Large intestine (tissue), 3 donors: ENCODE results near the gene MYLK3. TPM values are rescaled to one million over a fixed set of nuclear protein-coding genes. Genes with fewer than 3 reads are reported as not detected.
A peak's percentile ranks its signal among the peaks of the same experiment; 100 is the strongest.

Experiments used
- DNase-seq, 2 donors: peaks; one replicate each; pipeline versions ENCODE4 v3.0.0 to v3.0.0-alpha.2; 2013
- H3K27ac ChIP-seq: one replicate; pipeline ENCODE4 v1.5.1; 2013; ENCODE audit warnings: low read length
- H3K27me3 ChIP-seq: 2 replicates; pipeline ENCODE4 v1.6.1; 2013; ENCODE audit warnings: low read length; ENCODE audit not compliant: control insufficient read depth, insufficient read depth
- H3K36me3 ChIP-seq: 2 replicates; pipeline ENCODE4 v1.6.1; 2013; ENCODE audit warnings: low read length; ENCODE audit not compliant: control insufficient read depth, insufficient read depth
- H3K4me1 ChIP-seq: one replicate; pipeline ENCODE4 v1.6.1; 2013; ENCODE audit warnings: low read length; ENCODE audit not compliant: control insufficient read depth, insufficient read depth
- H3K4me3 ChIP-seq: one replicate; pipeline ENCODE4 v1.5.1; 2013; ENCODE audit warnings: low read length
- H3K9me3 ChIP-seq: one replicate; pipeline ENCODE4 v1.6.1; 2013; ENCODE audit warnings: mild to moderate bottlenecking, low read depth, low read length, moderate library complexity; ENCODE audit not compliant: control insufficient read depth
- WGBS: methylation state at CpG from one replicate; pipeline ENCODE4 v1.1.5; 2013; ENCODE audit warnings: low lambda C conversion rate; ENCODE audit not compliant: insufficient coverage; 5-methylcytosine and 5-hydroxymethylcytosine counted together
- polyA plus RNA-seq: library from polyadenylated mRNA; unstranded; fragments of 120-200 nt; gene quantifications from one replicate; pipeline ENCODE4 v1.2.1, GENCODE V29; 2013

MYLK3 gene
- polyA plus RNA-seq, 1 donor = 0.16 TPM

DNA sequence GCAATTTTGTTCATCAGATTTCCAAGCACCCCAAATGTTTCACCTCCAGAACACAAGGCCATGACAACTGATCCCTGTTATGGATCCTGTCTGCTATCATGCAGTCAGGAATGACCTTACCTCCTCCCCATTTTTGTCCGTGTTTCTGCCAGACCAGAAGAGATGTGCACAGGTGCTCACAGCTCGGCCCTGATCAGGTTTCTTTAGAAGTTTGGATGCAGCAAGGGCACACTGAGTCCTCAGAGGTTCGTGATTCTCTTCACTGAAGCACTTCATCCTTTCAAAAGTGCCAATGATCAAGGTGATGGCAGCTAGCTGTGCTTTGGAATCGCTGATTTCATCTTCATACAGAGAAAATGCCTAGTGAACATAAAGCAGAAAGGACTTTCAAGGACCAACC, 86.0 kb downstream of the MYLK3 start:
- Histone ChIP-seq H3K36me3 (peaks cover 47% of the 10 kb centered on the region), H3K27ac (no peak overlapping the region), H3K4me1 (peaks cover 4% of the 10 kb centered on the region), H3K9me3 (no peaks in the 10 kb centered on the region), H3K4me3 (no peak overlapping the region), H3K27me3 (no peaks in the 10 kb centered on the region)
- no CpG with 5 or more reads among the region's 4 CpGs for WGBS
- no peak for DNase-seq

DNA sequence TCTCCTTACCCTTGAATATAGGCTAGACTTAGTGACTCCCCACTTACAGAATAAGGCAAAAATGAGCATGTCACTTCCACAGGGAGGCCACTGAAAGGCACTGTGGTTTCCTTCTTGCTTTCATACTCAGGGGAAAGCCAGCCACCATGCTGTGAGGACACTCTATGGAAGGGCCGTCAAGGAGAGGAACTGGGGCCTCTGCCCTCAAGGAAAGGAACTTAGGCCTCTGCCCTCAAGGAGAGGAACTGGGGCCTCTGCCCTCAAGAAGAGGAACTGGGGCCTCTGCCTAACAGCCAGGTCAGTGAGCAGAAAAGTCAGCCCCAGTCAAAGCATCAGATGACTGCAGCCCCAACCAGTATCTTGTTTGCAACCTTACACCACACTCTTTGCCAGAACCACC, 89.2 kb downstream of the MYLK3 start:
- Histone ChIP-seq H3K36me3 (peaks cover 38% of the 10 kb centered on the region), H3K9me3 (no peaks in the 10 kb centered on the region), H3K27ac (peak overlapping the region; percentile 37), H3K27me3 (no peaks in the 10 kb centered on the region), H3K4me3 (no peak overlapping the region), H3K4me1 (peaks cover 4% of the 10 kb centered on the region)
- peak; percentile 61 to 72 for DNase-seq
- no CpG with 5 or more reads among the region's 1 CpG for WGBS

Other genes with a start within 250 kb of the MYLK3 start
- gene SHCBP1, start 127.0 kb downstream of the MYLK3 start, polyA plus RNA-seq = 4.7 TPM
- 158 TPM for gene VPS35, start 59.2 kb downstream of the MYLK3 start, polyA plus RNA-seq
- 25.0 TPM for gene ORC6, start 58.7 kb downstream of the MYLK3 start, polyA plus RNA-seq
- gene C16orf87, start 82.8 kb upstream of the MYLK3 start, polyA plus RNA-seq = 26.9 TPM
- 5.2 TPM for gene GPT2, start 136.0 kb upstream of the MYLK3 start, polyA plus RNA-seq
- 47.5 TPM for gene DNAJA2, start 225.3 kb upstream of the MYLK3 start, polyA plus RNA-seq